ENCODE results near the gene EEF1E1. TPM values are rescaled to one million over a fixed set of nuclear protein-coding genes. Genes with fewer than 3 reads are reported as not detected.

The EEF1E1 gene
- total RNA-seq, 4 donors from 2014 or later: 14.7 to 44.1 (median 20.5) TPM

DNA sequence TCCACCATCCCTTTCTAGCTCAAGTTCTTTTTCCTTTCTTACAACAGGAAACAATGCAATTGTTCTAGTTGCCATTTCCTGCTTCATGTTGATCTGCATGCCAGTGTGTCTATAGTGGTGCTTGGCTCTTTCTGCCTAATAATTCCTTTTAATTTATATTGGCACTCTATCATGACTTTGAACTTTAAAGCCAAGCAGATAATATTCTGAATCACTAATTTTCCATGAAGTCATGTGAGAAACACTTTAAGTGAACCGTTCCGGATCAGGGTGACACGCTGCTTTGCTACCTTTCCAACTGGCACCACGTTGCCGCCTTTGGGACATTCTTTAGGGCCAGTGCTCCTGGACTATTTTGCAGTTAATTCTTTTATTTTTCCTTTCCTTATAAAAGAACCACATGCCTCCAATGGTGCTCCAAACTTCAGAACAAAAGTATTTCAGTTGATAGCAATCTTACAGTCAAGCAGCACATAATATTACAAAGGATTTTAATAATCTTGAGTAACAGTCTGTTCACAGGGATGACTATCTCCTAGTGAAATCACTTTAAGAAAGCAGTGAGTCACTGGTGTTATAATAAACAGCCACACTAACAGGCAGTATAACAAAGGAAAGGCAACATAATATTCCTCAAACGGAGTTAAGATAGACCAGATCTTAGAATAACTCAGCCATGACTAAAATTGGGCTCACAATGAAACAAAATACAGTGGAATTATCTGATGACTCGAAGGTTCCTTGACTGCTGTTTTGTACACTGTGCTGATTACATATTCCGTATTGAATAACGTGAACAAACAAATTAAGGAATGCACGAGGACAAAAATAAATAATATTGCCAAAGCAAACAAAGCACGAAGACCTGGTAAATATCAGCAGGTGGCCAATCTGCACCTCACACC is 19.1 kb downstream of the EEF1E1 start:
- Histone ChIP-seq H3K4me1 (peaks cover 0 to 28% (median 0%) of the 10 kb centered on the region in 4 donors), H3K4me3 (no peak overlapping the region), H3K27ac (peak overlapping the region in 2 of 4 donors; percentile 21 to 43), H3K9me3 (no peaks in the 10 kb centered on the region), H3K36me3 (peaks cover 0 to 16% (median 0%) of the 10 kb centered on the region in 3 donors), H3K27me3 (no peaks in the 10 kb centered on the region)
- DNase-seq (ENCODE audit: low spot score in 2 of 2): no peak
- TF ChIP-seq POLR2A (IDR thresholded peaks at IDR 0.05): no peak
- TF ChIP-seq EP300 (IDR thresholded peaks at IDR 0.05): no peak
- TF ChIP-seq, protein P1, sequence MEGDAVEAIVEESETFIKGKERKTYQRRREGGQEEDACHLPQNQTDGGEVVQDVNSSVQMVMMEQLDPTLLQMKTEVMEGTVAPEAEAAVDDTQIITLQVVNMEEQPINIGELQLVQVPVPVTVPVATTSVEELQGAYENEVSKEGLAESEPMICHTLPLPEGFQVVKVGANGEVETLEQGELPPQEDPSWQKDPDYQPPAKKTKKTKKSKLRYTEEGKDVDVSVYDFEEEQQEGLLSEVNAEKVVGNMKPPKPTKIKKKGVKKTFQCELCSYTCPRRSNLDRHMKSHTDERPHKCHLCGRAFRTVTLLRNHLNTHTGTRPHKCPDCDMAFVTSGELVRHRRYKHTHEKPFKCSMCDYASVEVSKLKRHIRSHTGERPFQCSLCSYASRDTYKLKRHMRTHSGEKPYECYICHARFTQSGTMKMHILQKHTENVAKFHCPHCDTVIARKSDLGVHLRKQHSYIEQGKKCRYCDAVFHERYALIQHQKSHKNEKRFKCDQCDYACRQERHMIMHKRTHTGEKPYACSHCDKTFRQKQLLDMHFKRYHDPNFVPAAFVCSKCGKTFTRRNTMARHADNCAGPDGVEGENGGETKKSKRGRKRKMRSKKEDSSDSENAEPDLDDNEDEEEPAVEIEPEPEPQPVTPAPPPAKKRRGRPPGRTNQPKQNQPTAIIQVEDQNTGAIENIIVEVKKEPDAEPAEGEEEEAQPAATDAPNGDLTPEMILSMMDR (IDR thresholded peaks at IDR 0.05): no peak
- WGBS, 2 donors: 67 to 74% methylated on average over 11 of the region's 11 CpGs

DNA sequence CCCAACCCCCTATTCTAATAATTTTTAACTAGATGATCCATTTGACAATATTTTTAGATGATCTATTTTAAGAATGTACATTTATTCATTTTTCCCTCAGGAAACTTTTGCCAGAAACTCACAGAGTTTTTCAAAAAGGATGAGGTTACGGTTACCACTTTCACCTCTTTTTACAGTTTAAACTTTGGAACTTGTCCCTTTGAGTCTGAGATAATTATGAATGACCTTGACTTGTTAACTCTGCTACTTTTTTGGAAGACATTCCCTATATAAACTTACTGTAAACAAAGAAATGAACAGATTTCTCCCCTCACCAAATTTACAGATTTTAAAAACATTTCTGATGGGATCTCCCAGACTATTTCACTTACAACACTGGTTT is 19.8 kb downstream of the EEF1E1 start:
- no peak for TF ChIP-seq EP300 (IDR thresholded peaks at IDR 0.05)

DNA sequence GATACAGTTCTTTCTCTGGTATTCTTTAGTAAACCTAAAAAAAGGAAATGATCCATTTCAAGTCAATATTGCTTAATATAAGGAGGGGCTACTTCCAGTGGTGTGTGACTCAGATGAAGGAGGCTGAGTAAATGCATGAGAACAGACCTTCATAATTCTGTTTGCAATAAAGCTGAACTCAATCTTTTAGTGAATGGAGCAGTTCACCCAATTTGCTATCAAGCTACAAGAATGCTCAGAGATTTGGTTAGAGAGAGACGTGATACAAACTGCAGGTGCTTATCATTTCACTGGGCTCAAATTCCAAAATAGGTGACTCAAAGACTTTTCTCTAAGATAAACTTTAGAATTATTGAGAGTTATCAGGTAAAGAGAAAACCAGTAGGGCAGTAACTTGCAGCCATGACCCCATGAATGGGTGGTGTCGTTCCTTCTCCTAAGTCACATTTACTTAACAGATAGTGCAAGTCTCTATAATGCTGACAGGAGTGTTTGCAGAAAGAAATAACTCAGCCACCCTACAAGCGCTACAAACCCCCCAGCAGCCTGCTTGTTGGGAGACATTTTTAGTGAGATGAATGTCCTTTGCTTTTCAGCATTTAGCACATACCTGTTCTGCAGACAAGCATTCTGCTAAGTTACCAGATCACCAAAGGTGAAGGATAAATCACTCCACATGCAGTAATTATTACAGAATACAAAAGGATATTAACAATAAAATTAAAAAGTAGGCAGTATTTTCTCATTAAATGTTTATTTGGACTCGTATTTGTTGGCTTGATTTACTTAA is 21.8 kb downstream of the EEF1E1 start:
- DNase-seq (ENCODE audit: low spot score in 2 of 2): no peak
- Histone ChIP-seq H3K4me3 (no peak overlapping the region), H3K27me3 (no peaks in the 10 kb centered on the region), H3K4me1 (peaks cover 0 to 28% (median 0%) of the 10 kb centered on the region in 4 donors), H3K36me3 (no peaks in the 10 kb centered on the region), H3K9me3 (no peaks in the 10 kb centered on the region), H3K27ac (no peak overlapping the region)
- WGBS, 2 donors: 67 to 77% methylated on average over 4 of the region's 4 CpGs
- TF ChIP-seq, protein P1 (IDR thresholded peaks at IDR 0.05): no peak
- TF ChIP-seq POLR2A (IDR thresholded peaks at IDR 0.05) (no peak), EP300 (IDR thresholded peaks at IDR 0.05) (no peak)

More for the DNA sequence above, 19.8 kb downstream of the EEF1E1 start:
- no peaks in the 10 kb centered on the region for H3K27me3 ChIP-seq
- WGBS, 2 donors: 92 to 94% methylated on average over 1 of the region's 1 CpG
- peak overlapping the region in 2 of 4 donors; percentile 21 to 43 for H3K27ac ChIP-seq
- peaks cover 0 to 10% (median 0%) of the 10 kb centered on the region in 3 donors for H3K36me3 ChIP-seq
- H3K4me1 ChIP-seq: peaks cover 0 to 28% (median 0%) of the 10 kb centered on the region in 4 donors
- no peak overlapping the region for H3K4me3 ChIP-seq
- DNase-seq (ENCODE audit: low spot score in 2 of 2): no peak
- H3K9me3 ChIP-seq: no peaks in the 10 kb centered on the region

DNA sequence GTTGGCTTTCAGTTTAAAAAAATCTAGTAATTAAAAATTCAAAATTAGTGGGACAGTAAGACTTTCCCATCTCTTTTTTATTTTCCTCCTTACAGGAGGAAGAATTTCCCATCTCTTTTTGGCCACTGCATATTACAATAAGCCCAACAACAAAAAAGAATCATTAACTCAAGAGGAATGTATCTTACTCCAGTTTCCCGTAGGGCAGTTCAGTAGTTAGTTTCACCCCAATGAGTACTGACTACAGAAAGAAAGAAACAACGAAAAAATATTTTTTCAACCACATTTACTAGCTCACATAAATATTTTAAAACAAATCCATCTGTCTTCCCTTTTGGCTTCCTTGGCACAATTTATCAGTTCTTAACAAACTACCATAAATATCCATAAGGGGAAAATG is 23.2 kb downstream of the EEF1E1 start:
- no peaks in the 10 kb centered on the region for H3K36me3 ChIP-seq
- peaks cover 0 to 16% (median 0%) of the 10 kb centered on the region in 4 donors for H3K4me1 ChIP-seq
- no peak for DNase-seq (ENCODE audit: low spot score in 2 of 2)
- H3K9me3 ChIP-seq: no peaks in the 10 kb centered on the region
- no peak overlapping the region for H3K4me3 ChIP-seq
- H3K27me3 ChIP-seq: no peaks in the 10 kb centered on the region
- 94 to 95% methylated on average over 2 of the region's 2 CpGs for WGBS, 2 donors
- no peak overlapping the region for H3K27ac ChIP-seq
- no peak for TF ChIP-seq POLR2A (IDR thresholded peaks at IDR 0.05)
- TF ChIP-seq, protein P1 (IDR thresholded peaks at IDR 0.05): no peak
- TF ChIP-seq EP300 (IDR thresholded peaks at IDR 0.05): no peak

DNA sequence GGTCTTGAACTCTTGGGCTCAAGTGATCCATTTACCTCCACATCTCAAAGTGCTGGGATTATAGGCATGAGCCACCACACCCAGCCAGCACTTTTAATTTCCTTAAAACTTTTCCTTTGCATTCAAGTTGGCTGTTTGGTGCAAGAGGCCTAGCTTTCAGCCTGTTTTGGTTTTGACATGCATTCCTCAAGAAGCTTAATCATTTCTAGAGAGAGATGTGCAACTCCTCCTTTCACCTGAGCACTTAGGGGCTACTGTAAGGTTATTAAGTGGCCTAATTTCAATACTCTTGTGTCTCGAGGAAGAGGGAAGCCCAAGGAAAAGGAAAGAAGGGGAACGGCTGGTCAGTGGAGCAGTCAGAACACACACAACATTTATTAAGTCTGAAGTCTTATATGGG is 24.4 kb downstream of the EEF1E1 start:
- no peak for DNase-seq (ENCODE audit: low spot score in 2 of 2)
- Histone ChIP-seq H3K27me3 (no peaks in the 10 kb centered on the region), H3K4me1 (peaks cover 0 to 7% (median 0%) of the 10 kb centered on the region in 4 donors), H3K9me3 (no peaks in the 10 kb centered on the region), H3K36me3 (no peaks in the 10 kb centered on the region), H3K4me3 (no peak overlapping the region), H3K27ac (no peak overlapping the region)
- 83 to 90% methylated on average over 2 of the region's 2 CpGs for WGBS, 2 donors
- TF ChIP-seq EP300 (IDR thresholded peaks at IDR 0.05): no peak
- TF ChIP-seq POLR2A (IDR thresholded peaks at IDR 0.05): no peak
- TF ChIP-seq, protein P1 (IDR thresholded peaks at IDR 0.05): no peak

Measured in tibial nerve (tissue), 4 donors.